BLaER1 treated with 17β-estradiol and CSF1 and Interleukin-3, amounts not matched to agents 10 nM and 100 nM (cell line): ENCODE measurements around the gene TTYH1.
A peak's percentile ranks its signal among the peaks of the same experiment; 100 is the strongest.

ENCODE experiments used
- H3K27ac ChIP-seq, 11 experiments: shearing (Covaris generic); formaldehyde crosslinking; 2 replicates each; pipeline ENCODE4 v1.8.1; 2022
- H3K27me3 ChIP-seq, 11 experiments: shearing (Covaris generic); formaldehyde crosslinking; 2 replicates each; pipeline ENCODE4 v1.8.1; 2022
- H3K36me3 ChIP-seq, 11 experiments: shearing (Covaris generic); formaldehyde crosslinking; 2 replicates each; pipeline ENCODE4 v1.8.1; 2022
- H3K4me1 ChIP-seq, 10 experiments: shearing (Covaris generic); formaldehyde crosslinking; 2 replicates each; pipeline ENCODE4 v1.8.1; 2022
- H3K4me2 ChIP-seq, 11 experiments: shearing (Covaris generic); formaldehyde crosslinking; 2 replicates each; pipeline ENCODE4 v1.8.1; 2022
- H3K4me3 ChIP-seq, 10 experiments: shearing (Covaris generic); formaldehyde crosslinking; 2 replicates each; pipeline ENCODE4 v1.8.1; 2022
- H3K9ac ChIP-seq, 11 experiments: shearing (Covaris generic); formaldehyde crosslinking; 2 replicates each; pipeline ENCODE4 v1.8.1; 2022
- H3K9me3 ChIP-seq, 11 experiments: shearing (Covaris generic); formaldehyde crosslinking; replicated peaks in 1 of 11; 2 replicates each; pipeline ENCODE4 v1.8.1; 2022
- H4K20me1 ChIP-seq, 11 experiments: shearing (Covaris generic); formaldehyde crosslinking; 2 replicates each; pipeline ENCODE4 v1.8.1; 2022
- Cebpa-rat ChIP-seq, 11 experiments: shearing (Covaris generic); IDR thresholded peaks; 2 replicates each; pipeline ENCODE4 v1.8.1; 2022

Gene TTYH1

DNA sequence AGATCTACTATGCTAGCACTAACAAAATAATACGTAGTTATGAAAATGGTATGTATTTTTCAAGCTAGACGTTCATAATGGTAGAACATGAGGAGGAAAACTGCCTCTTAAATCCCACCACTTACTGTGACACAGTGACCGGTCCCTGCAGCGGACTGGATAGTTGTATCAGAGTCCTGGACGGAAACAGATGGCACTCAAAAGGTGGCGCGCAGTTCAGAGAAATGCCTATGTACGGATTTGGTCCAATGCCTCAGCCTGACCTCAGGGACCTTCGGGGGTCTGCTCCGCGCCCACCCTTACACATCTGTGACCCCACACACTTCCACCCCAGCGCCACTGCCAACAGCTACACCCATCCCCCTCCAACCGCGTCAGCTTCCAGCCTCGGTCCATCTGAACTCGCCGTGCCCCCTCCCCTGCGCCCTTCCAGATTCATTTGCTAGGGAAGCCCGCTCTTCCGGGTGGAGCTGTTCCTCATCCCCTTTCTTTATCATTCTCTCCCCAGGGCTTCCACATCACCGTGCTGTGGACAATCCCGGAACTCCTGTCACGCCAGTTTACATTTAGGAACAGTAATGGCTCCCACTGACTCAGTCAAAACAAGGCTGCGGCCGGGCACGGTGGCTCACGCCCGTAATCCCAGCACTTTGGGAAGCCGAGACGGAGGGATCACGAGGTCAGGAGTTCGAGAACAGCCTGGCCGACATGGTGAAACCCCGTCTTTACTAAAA is 32.9 kb downstream of the TTYH1 start:
- Histone ChIP-seq H4K20me1 (peaks cover 38 to 45% (median 39%) of the 10 kb centered on the region in 11 experiments), H3K4me2 (peak overlapping the region; percentile 90 to 99 (median 97)), H3K4me1 (peaks cover 35 to 55% (median 41%) of the 10 kb centered on the region in 10 experiments), H3K9ac (peak overlapping the region; percentile 92 to 99 (median 95)), H3K4me3 (peak overlapping the region; percentile 79 to 94 (median 90)), H3K27ac (peak overlapping the region; percentile 94 to 99 (median 95)), H3K27me3 (no peaks in the 10 kb centered on the region), H3K36me3 (peaks cover 43 to 66% (median 56%) of the 10 kb centered on the region in 11 experiments), H3K9me3 (no peaks in the 10 kb centered on the region)
- TF ChIP-seq Cebpa-rat (IDR thresholded peaks at IDR 0.05): no peak

DNA sequence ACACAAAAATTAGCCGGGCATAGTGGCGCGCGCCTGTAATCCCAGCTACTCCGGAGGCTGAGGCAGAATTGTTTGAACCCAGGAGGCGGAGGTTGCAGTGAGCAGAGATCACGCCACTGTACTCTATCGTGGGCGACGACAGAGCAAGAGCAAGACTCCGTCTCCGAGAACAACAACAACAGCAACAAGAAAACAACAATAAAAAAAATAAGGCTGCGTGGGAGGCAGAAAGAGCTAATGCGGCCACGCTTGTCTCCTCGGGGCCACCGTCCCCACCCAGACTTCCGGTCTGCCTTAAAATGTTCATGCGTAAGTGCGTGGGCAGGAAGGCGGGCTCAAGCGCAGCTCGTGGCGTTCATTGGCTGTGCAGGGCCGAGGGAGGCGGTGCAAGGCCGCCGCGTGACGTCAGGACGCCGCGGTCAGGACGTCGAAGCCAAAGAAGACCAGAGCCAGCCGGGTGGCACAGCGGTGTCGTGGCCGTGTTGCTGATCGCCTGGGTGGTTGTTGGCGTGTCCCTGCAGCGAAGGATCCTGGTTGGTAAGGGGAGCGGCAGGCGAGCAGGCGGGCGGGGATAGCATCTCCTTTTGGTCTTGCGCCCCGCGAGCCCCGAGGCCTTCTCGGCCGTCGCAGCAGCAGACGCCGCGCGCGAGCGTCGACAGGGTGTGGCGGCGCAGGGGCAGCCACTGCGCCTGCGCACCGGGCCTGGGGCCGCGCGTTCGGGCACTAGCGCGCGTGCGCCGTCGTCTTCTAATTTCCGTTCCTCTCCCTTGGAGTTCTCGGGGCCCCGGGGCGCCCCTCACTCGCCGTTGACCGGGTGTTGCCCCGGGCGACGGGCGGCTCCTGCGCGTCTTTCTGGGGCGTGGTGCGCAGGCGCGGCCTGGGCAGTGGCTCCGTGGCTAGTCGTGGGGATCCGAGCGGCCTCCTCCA is 33.8 kb downstream of the TTYH1 start, which contains the start of gene LENG8:
TSS of gene LENG8 (plus strand) at position 426 of the 927 bp plus-strand sequence. CDS start 2,146 bp downstream, outside the sequence.
- H3K27ac ChIP-seq: peak within 1 kb of the TSS; percentile 94 to 99 (median 95)
- H3K4me3 ChIP-seq: peak within 1 kb of the TSS; percentile 79 to 94 (median 90)
- H3K27me3 ChIP-seq: no peaks in the 10 kb centered on the region
- TF ChIP-seq Cebpa-rat (IDR thresholded peaks at IDR 0.05): no peak
- peaks cover 47 to 53% (median 47%) of the 10 kb centered on the region in 11 experiments for H4K20me1 ChIP-seq
- H3K36me3 ChIP-seq: peaks cover 49 to 68% (median 59%) of the 10 kb centered on the region in 11 experiments
- H3K9me3 ChIP-seq: no peaks in the 10 kb centered on the region
- peak within 1 kb of the TSS; percentile 92 to 99 (median 95) for H3K9ac ChIP-seq
- H3K4me1 ChIP-seq: peaks cover 35 to 60% (median 41%) of the 10 kb centered on the region in 10 experiments
- H3K4me2 ChIP-seq: peak within 1 kb of the TSS; percentile 94 to 99 (median 97)

DNA sequence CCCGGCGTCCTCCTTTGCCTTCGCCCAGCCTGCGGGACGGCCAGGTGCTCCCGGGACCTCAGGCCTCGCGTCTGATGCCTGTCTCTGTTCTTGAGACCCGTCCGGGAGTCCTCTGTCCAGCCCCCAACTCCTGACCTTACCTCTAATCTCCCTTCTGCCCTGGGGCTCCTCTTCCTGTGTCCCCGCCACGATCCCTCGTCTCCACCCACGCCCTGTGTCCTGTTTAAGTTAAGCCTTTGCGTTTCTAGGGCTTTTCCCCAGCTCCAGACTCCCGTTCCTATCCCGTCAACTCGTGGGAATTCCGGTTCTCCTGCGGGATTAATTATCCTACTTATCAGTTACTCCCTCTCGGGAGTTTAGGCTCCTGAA is 34.4 kb downstream of the TTYH1 start:
- Histone ChIP-seq H3K36me3 (peaks cover 49 to 69% (median 59%) of the 10 kb centered on the region in 11 experiments), H3K27ac (peak overlapping the region; percentile 94 to 99 (median 95)), H3K27me3 (no peaks in the 10 kb centered on the region), H3K4me1 (peaks cover 35 to 60% (median 41%) of the 10 kb centered on the region in 10 experiments), H4K20me1 (peaks cover 53 to 60% (median 54%) of the 10 kb centered on the region in 11 experiments), H3K4me2 (peak overlapping the region; percentile 94 to 99 (median 97)), H3K9me3 (no peaks in the 10 kb centered on the region), H3K4me3 (peak overlapping the region; percentile 79 to 94 (median 90)), H3K9ac (peak overlapping the region; percentile 92 to 99 (median 95))
- TF ChIP-seq Cebpa-rat (IDR thresholded peaks at IDR 0.05): no peak

DNA sequence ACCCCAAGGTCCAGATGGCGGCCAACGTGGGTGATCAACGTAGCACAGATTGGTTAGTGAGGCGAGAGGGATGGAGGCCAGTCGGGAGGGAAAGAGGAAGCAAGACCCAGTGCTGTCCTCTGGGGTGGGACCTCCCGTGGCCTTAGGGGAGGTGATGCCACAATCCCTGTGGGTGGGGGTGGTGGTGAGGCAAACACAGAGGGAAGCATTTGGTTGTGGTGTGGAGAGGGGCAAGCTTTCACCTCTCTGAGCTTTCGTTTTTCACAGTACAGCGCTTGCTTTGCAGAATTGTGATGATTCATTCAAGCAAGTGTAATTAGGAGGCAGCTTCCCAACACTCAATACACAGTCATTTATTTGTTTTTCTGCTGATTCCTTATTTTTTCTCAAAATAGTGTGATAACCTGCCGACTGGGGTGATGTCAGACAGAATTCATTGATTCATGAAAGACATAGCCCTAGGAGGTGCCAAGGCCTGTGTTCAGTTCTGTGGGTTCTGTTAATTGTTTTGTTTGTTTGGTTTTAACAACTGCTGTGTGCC is 36.1 kb downstream of the TTYH1 start:
- Histone ChIP-seq H3K9ac (peak overlapping the region; percentile 92 to 99 (median 95)), H4K20me1 (peaks cover 70 to 76% (median 71%) of the 10 kb centered on the region in 11 experiments), H3K4me1 (peaks cover 35 to 52% (median 38%) of the 10 kb centered on the region in 10 experiments), H3K9me3 (no peaks in the 10 kb centered on the region), H3K27me3 (no peaks in the 10 kb centered on the region), H3K36me3 (peaks cover 50 to 69% (median 62%) of the 10 kb centered on the region in 11 experiments), H3K4me3 (peak overlapping the region in 9 of 10 experiments; percentile 79 to 94 (median 90); a peak in 18 of 20 replicates), H3K4me2 (peak overlapping the region; percentile 94 to 99 (median 97)), H3K27ac (peak overlapping the region; percentile 17 to 99 (median 95); a peak in 21 of 22 replicates)
- TF ChIP-seq Cebpa-rat (IDR thresholded peaks at IDR 0.05): no peak

DNA sequence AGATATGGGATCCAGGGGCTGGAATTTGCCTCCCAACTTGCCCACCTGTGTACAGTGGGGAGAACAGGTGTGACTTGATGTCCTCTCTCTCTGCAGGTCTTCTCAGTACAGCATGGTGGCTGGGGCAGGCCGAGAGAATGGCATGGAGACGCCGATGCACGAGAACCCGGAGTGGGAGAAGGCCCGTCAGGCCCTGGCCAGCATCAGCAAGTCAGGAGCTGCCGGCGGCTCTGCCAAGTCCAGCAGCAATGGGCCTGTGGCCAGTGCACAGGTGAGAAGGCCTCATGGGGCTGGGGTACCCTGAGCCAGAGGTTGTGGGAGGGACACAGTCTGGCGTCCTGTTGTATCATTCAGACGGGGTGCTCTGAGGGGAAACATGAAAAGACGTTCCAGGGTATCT is 36.7 kb downstream of the TTYH1 start:
- peak overlapping the region in 8 of 11 experiments; percentile 62 to 99 (median 96); a peak in 15 of 22 replicates for H3K27ac ChIP-seq
- H3K9ac ChIP-seq: peak overlapping the region; percentile 92 to 99 (median 95); a peak in 18 of 22 replicates
- no peak for TF ChIP-seq Cebpa-rat (IDR thresholded peaks at IDR 0.05)
- H4K20me1 ChIP-seq: peaks cover 76 to 82% (median 77%) of the 10 kb centered on the region in 11 experiments
- peak overlapping the region in 3 of 10 experiments; percentile 79 to 94 (median 92); a peak in 4 of 20 replicates for H3K4me3 ChIP-seq
- H3K4me1 ChIP-seq: peaks cover 29 to 51% (median 32%) of the 10 kb centered on the region in 10 experiments
- peak overlapping the region in 10 of 11 experiments; percentile 94 to 99 (median 97); a peak in 16 of 22 replicates for H3K4me2 ChIP-seq
- no peaks in the 10 kb centered on the region for H3K27me3 ChIP-seq
- peaks cover 56 to 70% (median 65%) of the 10 kb centered on the region in 11 experiments for H3K36me3 ChIP-seq
- no peaks in the 10 kb centered on the region for H3K9me3 ChIP-seq

DNA sequence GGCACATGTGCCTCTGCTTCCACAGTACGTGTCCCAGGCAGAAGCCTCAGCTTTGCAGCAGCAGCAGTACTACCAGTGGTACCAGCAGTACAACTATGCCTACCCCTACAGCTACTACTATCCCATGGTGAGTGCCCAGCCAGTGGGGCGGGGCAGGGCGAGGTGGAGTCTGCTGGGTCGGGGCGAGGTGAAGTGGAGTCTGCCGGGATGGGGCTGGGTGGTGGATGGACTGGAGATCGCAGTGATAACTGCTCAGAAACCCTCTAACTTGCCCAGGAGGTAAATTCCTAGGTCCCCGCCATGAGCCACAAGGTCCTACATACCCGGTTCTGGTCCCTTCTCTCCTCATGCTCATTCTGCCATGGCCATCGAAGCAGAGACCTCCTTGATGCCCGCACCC is 37.4 kb downstream of the TTYH1 start:
- peaks cover 22 to 49% (median 26%) of the 10 kb centered on the region in 10 experiments for H3K4me1 ChIP-seq
- H3K9ac ChIP-seq: peak overlapping the region in 9 of 11 experiments; percentile 11 to 98 (median 94); a peak in 8 of 22 replicates
- H3K4me2 ChIP-seq: peak overlapping the region in 3 of 11 experiments; percentile 95 to 99 (median 97); a peak in 4 of 22 replicates
- H3K36me3 ChIP-seq: peaks cover 62 to 77% (median 72%) of the 10 kb centered on the region in 11 experiments
- H3K27me3 ChIP-seq: no peaks in the 10 kb centered on the region
- H3K9me3 ChIP-seq: no peaks in the 10 kb centered on the region
- peaks cover 83 to 85% (median 83%) of the 10 kb centered on the region in 11 experiments for H4K20me1 ChIP-seq
- no peak for TF ChIP-seq Cebpa-rat (IDR thresholded peaks at IDR 0.05)
- peak overlapping the region in 1 of 11 experiments; percentile 99; a peak in 2 of 22 replicates for H3K27ac ChIP-seq
- H3K4me3 ChIP-seq: no peak overlapping the region

DNA sequence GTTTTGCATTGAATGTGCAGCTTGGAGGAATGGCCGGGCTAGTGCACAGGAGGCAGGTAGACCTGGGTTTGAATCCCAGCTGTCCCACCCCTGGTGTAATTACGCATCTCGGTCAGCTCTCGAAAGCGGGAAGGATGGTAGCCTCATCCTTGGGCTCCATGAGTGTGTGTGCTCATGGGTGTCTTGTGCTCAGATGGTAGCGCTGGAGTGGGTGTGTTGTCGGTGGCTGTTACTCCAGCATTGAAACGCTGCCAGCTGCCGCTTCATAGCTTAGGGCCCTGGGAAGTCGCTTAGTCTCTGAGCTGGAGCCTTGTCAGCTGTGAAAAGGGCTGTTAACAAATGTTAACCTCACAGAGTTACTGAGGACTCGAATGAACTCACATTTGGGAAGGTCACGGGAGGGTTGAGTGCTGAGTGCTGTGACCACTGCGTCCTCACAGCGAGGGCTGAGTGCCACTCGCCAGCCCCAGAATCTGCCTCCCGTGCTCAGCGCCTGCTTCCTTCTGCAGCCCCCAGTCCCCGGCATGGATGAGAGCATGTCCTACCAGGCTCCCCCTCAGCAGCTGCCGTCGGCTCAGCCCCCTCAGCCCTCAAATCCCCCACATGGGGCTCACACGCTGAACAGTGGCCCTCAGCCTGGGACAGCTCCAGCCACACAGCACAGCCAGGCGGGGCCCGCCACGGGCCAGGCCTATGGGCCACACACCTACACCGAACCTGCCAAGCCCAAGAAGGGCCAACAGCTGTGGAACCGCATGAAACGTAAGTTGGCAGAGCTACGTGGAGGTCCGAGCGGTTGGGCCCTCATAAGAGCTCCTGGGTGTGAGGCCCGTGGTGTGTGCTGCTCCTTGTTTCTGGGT is 38.9 kb downstream of the TTYH1 start:
- no peaks in the 10 kb centered on the region for H3K9me3 ChIP-seq
- peaks cover 27 to 64% (median 37%) of the 10 kb centered on the region in 10 experiments for H3K4me1 ChIP-seq
- H3K36me3 ChIP-seq: peaks cover 78 to 92% (median 87%) of the 10 kb centered on the region in 11 experiments
- peak overlapping the region in 3 of 11 experiments; percentile 4 to 93 (median 26); a peak in 2 of 22 replicates for H3K9ac ChIP-seq
- H4K20me1 ChIP-seq: peaks cover 98 to 99% (median 98%) of the 10 kb centered on the region in 11 experiments
- no peaks in the 10 kb centered on the region for H3K27me3 ChIP-seq
- H3K4me3 ChIP-seq: no peak overlapping the region
- no peak overlapping the region for H3K4me2 ChIP-seq
- no peak for TF ChIP-seq Cebpa-rat (IDR thresholded peaks at IDR 0.05)
- no peak overlapping the region for H3K27ac ChIP-seq
